ENCODE results near the gene KIF17.

The KIF17 gene

GRCh38 chr1:20717452-20718342 is at the start of gene KIF17:
KIF17 (minus strand) TSS chr1:20718007; CDS start chr1:20717706, 301 bp downstream.
- DNase-seq (ENCODE audit: low spot score), result peak; percentile 46

- no peak for DNase-seq (ENCODE audit: low spot score)
Observed at GRCh38 chr1:20767271-20767670, 49.5 kb upstream of the KIF17 start.

GRCh38 chr1:20763417-20763816 is 45.6 kb upstream of the KIF17 start:
- DNase-seq (ENCODE audit: low spot score), result no peak

- DNase-seq (ENCODE audit: low spot score), result no peak
Observed at GRCh38 chr1:20760322-20760721, 42.5 kb upstream of the KIF17 start.

GRCh38 chr1:20753589-20753988 is 35.8 kb upstream of the KIF17 start:
- DNase-seq (ENCODE audit: low spot score), result no peak

GRCh38 chr1:20751462-20751990 is 33.7 kb upstream of the KIF17 start:
- no peak for DNase-seq (ENCODE audit: low spot score)

- no peak for DNase-seq (ENCODE audit: low spot score)
Observed at GRCh38 chr1:20742671-20743070, 24.9 kb upstream of the KIF17 start.

GRCh38 chr1:20740781-20741180 is 23.0 kb upstream of the KIF17 start:
- no peak for DNase-seq (ENCODE audit: low spot score)

GRCh38 chr1:20739225-20739624 is 21.4 kb upstream of the KIF17 start:
- peak; percentile 19 for DNase-seq (ENCODE audit: low spot score)

GRCh38 chr1:20735581-20736111 is 17.8 kb upstream of the KIF17 start:
- peak; percentile 25 for DNase-seq (ENCODE audit: low spot score)

- DNase-seq (ENCODE audit: low spot score), result no peak
Observed at GRCh38 chr1:20733360-20733975, 15.7 kb upstream of the KIF17 start.

GRCh38 chr1:20732588-20733359 is 15.0 kb upstream of the KIF17 start, which contains the start of gene SH2D5:
SH2D5 (minus strand) TSS chr1:20732703; CDS start chr1:20728044, 4,659 bp downstream.
- peak; percentile 99 for DNase-seq (ENCODE audit: low spot score)

- no peak for DNase-seq (ENCODE audit: low spot score)
Observed at GRCh38 chr1:20732071-20732587, 14.3 kb upstream of the KIF17 start.

GRCh38 chr1:20731057-20731991 is 13.5 kb upstream of the KIF17 start:
- no peak for DNase-seq (ENCODE audit: low spot score)

GRCh38 chr1:20730690-20731056 is 12.9 kb upstream of the KIF17 start:
- DNase-seq (ENCODE audit: low spot score), result no peak

GRCh38 chr1:20729990-20730689 is 12.3 kb upstream of the KIF17 start:
- no peak for DNase-seq (ENCODE audit: low spot score)

GRCh38 chr1:20729155-20729931 is 11.5 kb upstream of the KIF17 start:
- no peak for DNase-seq (ENCODE audit: low spot score)

GRCh38 chr1:20728371-20729154 is 10.8 kb upstream of the KIF17 start:
- no peak for DNase-seq (ENCODE audit: low spot score)

Data from RKO (cell line).